Astrocyte of the spinal cord (primary cell): ENCODE results near the gene CSTA.

Experiments
- DNase-seq: peaks from one replicate; pipeline ENCODE4 v3.0.0; 2011; ENCODE audit warnings: low read depth, low spot score
- H3K4me3 ChIP-seq: 2 replicates; pipeline ENCODE4 v1.5.1; 2011; ENCODE audit warnings: low read depth, mild to moderate bottlenecking, low read length, moderate library complexity
- CTCF ChIP-seq: IDR thresholded peaks from 2 replicates; pipeline ENCODE4 v1.5.1; 2012; ENCODE audit warnings: low read depth, mild to moderate bottlenecking, low read length, inconsistent platforms
- in situ Hi-C: cut with HindIII; loops from 2 replicates; pipeline ENCODE4 v1.10.0; 2017; ENCODE audit warnings: low sequenced_read_pairs

CSTA gene

GRCh38 chr3:122324871-122325323, at the start of gene CSTA:
TSS of gene CSTA (plus strand) at chr3:122325248. CDS start at chr3:122325293, 45 bp downstream.
- in situ Hi-C loops, result no loop called here
- DNase-seq, result no peak
- H3K4me3 ChIP-seq, result no peak within 1 kb of the TSS
- TF ChIP-seq CTCF, result no peak

- TF ChIP-seq CTCF, result no peak
- no peak overlapping the region for H3K4me3 ChIP-seq
- in situ Hi-C loops, result no loop called here
- no peak for DNase-seq
Observed at GRCh38 chr3:122281891-122282290, 43.2 kb upstream of the CSTA start.

- TF ChIP-seq CTCF, result no peak
- DNase-seq, result no peak
- H3K4me3 ChIP-seq, result no peak overlapping the region
- in situ Hi-C loops, result no loop called here
Observed at GRCh38 chr3:122283796-122284445, 41.1 kb upstream of the CSTA start.

GRCh38 chr3:122284486-122284885, 40.6 kb upstream of the CSTA start:
- TF ChIP-seq CTCF, result no peak
- in situ Hi-C loops, result no loop called here
- H3K4me3 ChIP-seq, result no peak overlapping the region
- no peak for DNase-seq

DNA sequence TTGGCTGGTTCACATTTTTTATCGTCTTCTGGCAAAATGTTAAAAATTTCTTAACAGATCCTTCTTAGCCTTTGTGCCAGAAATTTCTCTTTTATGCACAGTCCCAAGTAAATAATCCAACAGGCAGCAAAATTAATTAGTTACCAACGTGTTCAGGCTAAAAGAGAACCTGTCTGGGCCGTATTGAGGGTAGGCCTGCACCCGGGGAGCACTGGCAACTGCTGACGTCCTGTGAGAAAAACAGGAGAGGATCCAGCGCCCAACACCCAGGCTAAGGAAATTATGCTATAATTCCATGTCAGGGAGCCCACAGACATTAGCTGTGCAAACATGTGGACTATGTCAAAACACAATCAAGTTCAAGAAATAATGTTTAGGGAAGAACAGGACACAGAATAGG, 30.7 kb upstream of the CSTA start:
- in situ Hi-C loops, result no loop called here
- no peak overlapping the region for H3K4me3 ChIP-seq
- no peak for DNase-seq
- no peak for TF ChIP-seq CTCF

DNA sequence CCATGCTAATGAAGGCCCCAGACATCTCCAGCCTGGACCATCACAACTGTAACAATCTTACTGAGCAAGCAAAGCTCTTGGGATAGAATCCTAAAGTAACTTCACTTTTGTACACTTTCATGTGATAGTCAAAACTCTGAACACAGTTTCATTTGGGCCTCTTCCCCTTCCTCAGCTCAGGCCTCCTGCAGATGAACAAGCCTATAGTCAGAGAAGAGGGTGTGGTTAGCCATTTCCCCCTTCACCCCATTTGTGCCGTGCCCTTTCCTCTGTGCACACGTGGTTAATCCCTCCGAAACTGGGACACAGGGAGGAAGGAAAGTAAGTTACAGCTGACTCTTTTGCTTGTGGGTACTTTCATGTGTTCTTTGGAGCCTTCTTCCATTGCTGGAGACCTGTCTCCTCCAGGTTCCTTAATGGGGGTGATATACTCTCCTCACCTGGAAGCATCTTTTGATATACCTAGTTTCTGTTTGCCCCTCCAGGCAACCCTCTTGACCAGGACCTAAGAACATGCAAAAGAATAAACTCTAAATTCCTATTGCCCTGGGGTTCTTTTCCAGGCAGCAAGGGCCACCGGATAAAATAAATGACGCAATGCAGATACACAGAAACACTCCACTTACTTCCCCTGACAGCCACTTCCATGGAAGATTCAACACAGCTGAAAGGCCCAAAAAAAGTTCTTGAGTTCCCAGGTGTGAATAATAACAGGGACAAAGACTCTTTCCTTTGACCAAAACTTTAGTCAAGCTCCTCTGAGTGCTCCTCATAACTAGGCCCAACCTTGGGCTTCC, 29.6 kb upstream of the CSTA start:
- in situ Hi-C loops, result no loop called here
- no peak overlapping the region for H3K4me3 ChIP-seq
- TF ChIP-seq CTCF, result no peak
- no peak for DNase-seq
